HG03039 (cell line): ENCODE data around the gene SAFB2.

Source experiments
- ATAC-seq: cut with Tn5 transposase; IDR thresholded peaks from one replicate; pipeline ENCODE4 v1.9.1; 2021; ENCODE audit warnings: mild to moderate bottlenecking, moderate library complexity; ENCODE audit not compliant: unreplicated experiment

Gene SAFB2

GRCh38 chr19:5622465-5623396 is at the start of gene SAFB2, which contains the start of gene SAFB:
SAFB2 (minus strand) TSS chr19:5622776; CDS start chr19:5622715, 61 bp downstream.
SAFB (plus strand) TSS chr19:5623083; CDS start chr19:5623206, 123 bp downstream.
- peak; percentile 73 for ATAC-seq

GRCh38 chr19:5671600-5671999 is 49.0 kb upstream of the SAFB2 start:
- no peak for ATAC-seq

GRCh38 chr19:5669212-5669611 is 46.6 kb upstream of the SAFB2 start:
- ATAC-seq, result no peak

GRCh38 chr19:5667751-5668271 is 45.2 kb upstream of the SAFB2 start:
- ATAC-seq, result no peak

GRCh38 chr19:5666921-5667610 is 44.5 kb upstream of the SAFB2 start:
- no peak for ATAC-seq

- no peak for ATAC-seq
Measured at GRCh38 chr19:5665781-5666513, 43.4 kb upstream of the SAFB2 start.

GRCh38 chr19:5664515-5664914 is 41.9 kb upstream of the SAFB2 start:
- ATAC-seq, result no peak

- ATAC-seq, result no peak
Measured at GRCh38 chr19:5663904-5664303, 41.3 kb upstream of the SAFB2 start.

GRCh38 chr19:5661483-5661882 is 38.9 kb upstream of the SAFB2 start:
- ATAC-seq, result no peak

GRCh38 chr19:5655412-5655811 is 32.8 kb upstream of the SAFB2 start:
- no peak for ATAC-seq

- no peak for ATAC-seq
Measured at GRCh38 chr19:5654931-5655330, 32.4 kb upstream of the SAFB2 start.

- ATAC-seq, result no peak
Measured at GRCh38 chr19:5652261-5652660, 29.7 kb upstream of the SAFB2 start.

- ATAC-seq, result no peak
Measured at GRCh38 chr19:5651361-5651760, 28.8 kb upstream of the SAFB2 start.

GRCh38 chr19:5648464-5648863 is 25.9 kb upstream of the SAFB2 start:
- no peak for ATAC-seq

- no peak for ATAC-seq
Measured at GRCh38 chr19:5646703-5647102, 24.1 kb upstream of the SAFB2 start.

- no peak for ATAC-seq
Measured at GRCh38 chr19:5645409-5645808, 22.8 kb upstream of the SAFB2 start.

- ATAC-seq, result no peak
Measured at GRCh38 chr19:5644037-5644436, 21.5 kb upstream of the SAFB2 start.

GRCh38 chr19:5643060-5643459 is 20.5 kb upstream of the SAFB2 start:
- no peak for ATAC-seq

GRCh38 chr19:5642204-5642603 is 19.6 kb upstream of the SAFB2 start:
- no peak for ATAC-seq

GRCh38 chr19:5641171-5641570 is 18.6 kb upstream of the SAFB2 start:
- no peak for ATAC-seq

- no peak for ATAC-seq
Measured at GRCh38 chr19:5637971-5638370, 15.4 kb upstream of the SAFB2 start.
